GM12878 (cell line): ENCODE measurements around the gene ARL6IP5.

Source experiments
- BMI1 ChIP-seq: fragments of 450-650 bp; IDR thresholded peaks from 2 replicates; pipeline ENCODE4 v1.6.1; 2016; ENCODE audit warnings: mild to moderate bottlenecking, moderate library complexity, borderline replicate concordance
- CREB1 ChIP-seq: IDR thresholded peaks from 2 replicates; pipeline ENCODE4 v1.6.1; 2012; ENCODE audit warnings: low read depth, mild to moderate bottlenecking, inconsistent platforms
- CTCF ChIP-seq, 3 experiments: IDR thresholded peaks in 2 of 3; conservative IDR thresholded peaks in 1 of 3; 2 replicates each; pipeline ENCODE4 v1.5.1; 2011; ENCODE audit warnings: low read depth in 3 of 3, low read length in 3 of 3, mild to moderate bottlenecking in 3 of 3, control low read depth in 2 of 3, moderate library complexity in 2 of 3, inconsistent platforms in 1 of 3, mixed read lengths in 1 of 3; ENCODE audit not compliant: control insufficient read depth in 2 of 3, insufficient read depth in 1 of 3; ENCODE audit errors: extremely low read depth in 1 of 3
- EGR1 ChIP-seq, 2 experiments: IDR thresholded peaks; 1 replicate in 1 of 2; 2 replicates in 1 of 2; pipeline ENCODE4 v1.6.1; 2011 to 2012; ENCODE audit warnings: low read depth in 2 of 2, low read length in 2 of 2, borderline replicate concordance in 1 of 2, mild to moderate bottlenecking in 1 of 2, moderate library complexity in 1 of 2
- POLR2AphosphoS5 ChIP-seq: IDR thresholded peaks from 2 replicates; pipeline ENCODE4 v1.6.1; 2011; ENCODE audit warnings: mild to moderate bottlenecking, low read length, inconsistent platforms
- TAF1 ChIP-seq: IDR thresholded peaks from 2 replicates; pipeline ENCODE4 v1.6.1; 2011; ENCODE audit warnings: mild to moderate bottlenecking, low read depth, low read length, borderline replicate concordance
- TF ChIP-seq, protein P1 (sequence below): IDR thresholded peaks from 2 replicates; pipeline ENCODE4 v1.6.1; 2011; ENCODE audit warnings: low read depth, mild to moderate bottlenecking, low read length, moderate library complexity, borderline replicate concordance; ENCODE audit errors: extremely low read depth

DNA sequence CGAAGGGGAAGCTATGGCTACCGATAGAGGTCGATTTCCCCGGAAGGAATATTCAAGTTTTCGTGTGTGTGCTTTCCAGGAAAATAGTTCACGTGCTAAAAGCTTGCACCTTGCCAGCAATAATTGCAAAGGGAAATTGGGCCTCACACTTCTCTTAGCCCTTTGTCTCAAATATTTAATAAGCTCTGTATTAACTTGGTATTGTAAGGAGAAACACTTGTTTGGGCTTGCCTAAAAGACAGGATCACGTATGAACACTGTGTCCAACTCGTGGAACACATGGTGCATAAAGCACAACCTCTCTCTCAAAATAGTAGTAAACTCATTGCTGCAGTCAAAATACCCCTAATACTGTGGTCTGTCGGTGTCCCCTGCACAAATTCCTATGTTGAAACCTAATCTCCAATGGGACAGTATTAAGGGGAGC, 32.3 kb upstream of the ARL6IP5 start:
- TF ChIP-seq CTCF (IDR thresholded peaks at IDR 0.05 in 2 of 3, conservative IDR thresholded peaks at IDR 0.05 in 1 of 3; ENCODE audit: control insufficient read depth in 2 of 3, extremely low read depth in 1 of 3, insufficient read depth in 1 of 3, low read depth in 3 of 3, low read length in 3 of 3) (no peak), TAF1 (no peak), CREB1 (no peak), POLR2AphosphoS5 (no peak; the same call in 1 of the 2 replicates), BMI1 (no peak), EGR1 (IDR thresholded peaks at IDR 0.05; ENCODE audit: borderline replicate concordance in 1 of 2, low read depth in 2 of 2, low read length in 2 of 2) (no peak)
- TF ChIP-seq, protein P1, sequence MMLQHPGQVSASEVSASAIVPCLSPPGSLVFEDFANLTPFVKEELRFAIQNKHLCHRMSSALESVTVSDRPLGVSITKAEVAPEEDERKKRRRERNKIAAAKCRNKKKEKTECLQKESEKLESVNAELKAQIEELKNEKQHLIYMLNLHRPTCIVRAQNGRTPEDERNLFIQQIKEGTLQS: no peak
